Astrocyte of the cerebellum (primary cell): ENCODE measurements around the gene PRKD2.
"Not testable (repeated sequence)": the region's sequence is repeated elsewhere in the genome, so short reads cannot be mapped to it uniquely, and the experiment has no call there.

Source experiments
- DNase-seq: peaks from one replicate; pipeline ENCODE4 v3.0.0-alpha.2; 2011; ENCODE audit warnings: low read depth
- H3K4me3 ChIP-seq: 2 replicates; pipeline ENCODE4 v1.5.1; 2011; ENCODE audit warnings: mild to moderate bottlenecking, low read depth, low read length, moderate library complexity
- in situ Hi-C: cut with HindIII; loops from 2 replicates; pipeline ENCODE4 v1.10.0; 2017; ENCODE audit warnings: low sequenced_read_pairs
- TF ChIP-seq, protein P1 (sequence below): IDR thresholded peaks from 2 replicates; pipeline ENCODE4 v1.5.1; 2012; ENCODE audit warnings: low read length, low read depth, moderate library complexity, mild to moderate bottlenecking; ENCODE audit errors: missing control alignments

Gene PRKD2

GRCh38 chr19:46631481-46631880 lies 85.4 kb downstream of the PRKD2 start:
- in situ Hi-C loops: no loop called here

GRCh38 chr19:46630586-46631205 lies 86.2 kb downstream of the PRKD2 start:
- DNase-seq: no peak
- H3K4me3 ChIP-seq: no peak overlapping the region
- TF ChIP-seq, protein P1, sequence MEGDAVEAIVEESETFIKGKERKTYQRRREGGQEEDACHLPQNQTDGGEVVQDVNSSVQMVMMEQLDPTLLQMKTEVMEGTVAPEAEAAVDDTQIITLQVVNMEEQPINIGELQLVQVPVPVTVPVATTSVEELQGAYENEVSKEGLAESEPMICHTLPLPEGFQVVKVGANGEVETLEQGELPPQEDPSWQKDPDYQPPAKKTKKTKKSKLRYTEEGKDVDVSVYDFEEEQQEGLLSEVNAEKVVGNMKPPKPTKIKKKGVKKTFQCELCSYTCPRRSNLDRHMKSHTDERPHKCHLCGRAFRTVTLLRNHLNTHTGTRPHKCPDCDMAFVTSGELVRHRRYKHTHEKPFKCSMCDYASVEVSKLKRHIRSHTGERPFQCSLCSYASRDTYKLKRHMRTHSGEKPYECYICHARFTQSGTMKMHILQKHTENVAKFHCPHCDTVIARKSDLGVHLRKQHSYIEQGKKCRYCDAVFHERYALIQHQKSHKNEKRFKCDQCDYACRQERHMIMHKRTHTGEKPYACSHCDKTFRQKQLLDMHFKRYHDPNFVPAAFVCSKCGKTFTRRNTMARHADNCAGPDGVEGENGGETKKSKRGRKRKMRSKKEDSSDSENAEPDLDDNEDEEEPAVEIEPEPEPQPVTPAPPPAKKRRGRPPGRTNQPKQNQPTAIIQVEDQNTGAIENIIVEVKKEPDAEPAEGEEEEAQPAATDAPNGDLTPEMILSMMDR: no peak
- in situ Hi-C loops: no loop called here

More at GRCh38 chr19:46631481-46631880, 85.4 kb downstream of the PRKD2 start:
- no peak for DNase-seq
- no peak overlapping the region for H3K4me3 ChIP-seq
- TF ChIP-seq, protein P1: no peak

GRCh38 chr19:46629546-46630025 lies 87.3 kb downstream of the PRKD2 start:
- in situ Hi-C loops: no loop called here
- TF ChIP-seq, protein P1: no peak
- no peak overlapping the region for H3K4me3 ChIP-seq
- no peak for DNase-seq

- H3K4me3 ChIP-seq, DNase-seq, in situ Hi-C loops: not testable (repeated sequence)
These were observed 87.9 kb downstream of the PRKD2 start for GRCh38 chr19:46628970-46629369.

GRCh38 chr19:46626446-46626845 lies 90.5 kb downstream of the PRKD2 start:
- no peak overlapping the region for H3K4me3 ChIP-seq
- no peak for DNase-seq
- in situ Hi-C loops: no loop called here
- TF ChIP-seq, protein P1: no peak

GRCh38 chr19:46625731-46626130 lies 91.2 kb downstream of the PRKD2 start:
- DNase-seq: no peak
- TF ChIP-seq, protein P1: no peak
- H3K4me3 ChIP-seq: no peak overlapping the region
- in situ Hi-C loops: no loop called here

- TF ChIP-seq, protein P1: no peak
These were observed 91.8 kb downstream of the PRKD2 start, which contains the start of gene PTGIR for GRCh38 chr19:46624958-46625661. PTGIR (minus strand) TSS chr19:46625089; CDS start chr19:46624225, 864 bp downstream.

More at GRCh38 chr19:46624958-46625661, 91.8 kb downstream of the PRKD2 start, which contains the start of gene PTGIR:
- in situ Hi-C loops: no loop called here
- H3K4me3 ChIP-seq: no peak within 1 kb of the TSS
- no peak for DNase-seq
